WERI-Rb-1 (cell line): ENCODE measurements around the gene CRADD.

ENCODE experiments used
- DNase-seq: peaks from one replicate; pipeline ENCODE4 v3.0.0-alpha.2; 2020
- H3K27ac ChIP-seq: fragments of 250-450 bp; sonication (Bioruptor Pico); 2 replicates; pipeline ENCODE4 v1.5.1; 2020; ENCODE audit warnings: mild to moderate bottlenecking, moderate library complexity
- H3K27me3 ChIP-seq: fragments of 250-450 bp; sonication (Bioruptor Pico); 2 replicates; pipeline ENCODE4 v1.5.1; 2021; ENCODE audit warnings: mild to moderate bottlenecking, low read depth, moderate library complexity; ENCODE audit not compliant: insufficient read depth, severe bottlenecking
- H3K36me3 ChIP-seq: fragments of 250-450 bp; sonication (Bioruptor Pico); 2 replicates; pipeline ENCODE4 v1.5.1; 2020; ENCODE audit warnings: mild to moderate bottlenecking, moderate library complexity
- H3K4me3 ChIP-seq: 2 replicates; pipeline ENCODE4 v1.5.1; 2011; ENCODE audit warnings: low read depth, mild to moderate bottlenecking, control low read depth, low read length
- H3K9me3 ChIP-seq: fragments of 250-450 bp; sonication (Bioruptor Pico); 2 replicates; pipeline ENCODE4 v1.5.1; 2021; ENCODE audit warnings: mild to moderate bottlenecking, moderate library complexity; ENCODE audit not compliant: severe bottlenecking
- TF ChIP-seq, protein P1 (sequence below): IDR thresholded peaks from 2 replicates; pipeline ENCODE4 v1.5.1; 2011; ENCODE audit warnings: low read depth, mild to moderate bottlenecking, control low read depth, inconsistent platforms, low read length

CRADD gene

DNA sequence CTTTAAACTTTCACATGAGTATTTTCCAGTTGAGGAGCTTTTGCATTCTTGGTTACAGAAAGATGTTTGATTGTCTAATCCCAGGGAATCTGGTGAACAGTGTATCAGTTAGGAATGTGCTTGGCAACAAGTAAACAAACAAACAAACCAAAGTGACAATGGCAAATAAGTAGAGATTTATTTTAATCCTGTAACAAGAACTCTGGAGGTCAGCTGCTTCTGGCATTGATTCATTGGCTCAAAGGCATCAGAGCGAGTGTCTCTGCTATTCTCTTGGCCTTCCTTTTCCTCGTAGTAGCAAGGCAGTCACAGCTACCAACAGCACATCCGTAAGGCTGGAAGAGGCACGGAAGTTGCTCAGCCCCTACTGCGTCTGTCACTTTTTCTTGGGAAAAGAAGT lies 37.2 kb downstream of the CRADD start:
- H3K9me3 ChIP-seq = peaks cover 6% of the 10 kb centered on the region
- no peak overlapping the region for H3K27ac ChIP-seq
- DNase-seq = no peak
- no peak overlapping the region for H3K4me3 ChIP-seq
- no peaks in the 10 kb centered on the region for H3K27me3 ChIP-seq
- TF ChIP-seq, protein P1, sequence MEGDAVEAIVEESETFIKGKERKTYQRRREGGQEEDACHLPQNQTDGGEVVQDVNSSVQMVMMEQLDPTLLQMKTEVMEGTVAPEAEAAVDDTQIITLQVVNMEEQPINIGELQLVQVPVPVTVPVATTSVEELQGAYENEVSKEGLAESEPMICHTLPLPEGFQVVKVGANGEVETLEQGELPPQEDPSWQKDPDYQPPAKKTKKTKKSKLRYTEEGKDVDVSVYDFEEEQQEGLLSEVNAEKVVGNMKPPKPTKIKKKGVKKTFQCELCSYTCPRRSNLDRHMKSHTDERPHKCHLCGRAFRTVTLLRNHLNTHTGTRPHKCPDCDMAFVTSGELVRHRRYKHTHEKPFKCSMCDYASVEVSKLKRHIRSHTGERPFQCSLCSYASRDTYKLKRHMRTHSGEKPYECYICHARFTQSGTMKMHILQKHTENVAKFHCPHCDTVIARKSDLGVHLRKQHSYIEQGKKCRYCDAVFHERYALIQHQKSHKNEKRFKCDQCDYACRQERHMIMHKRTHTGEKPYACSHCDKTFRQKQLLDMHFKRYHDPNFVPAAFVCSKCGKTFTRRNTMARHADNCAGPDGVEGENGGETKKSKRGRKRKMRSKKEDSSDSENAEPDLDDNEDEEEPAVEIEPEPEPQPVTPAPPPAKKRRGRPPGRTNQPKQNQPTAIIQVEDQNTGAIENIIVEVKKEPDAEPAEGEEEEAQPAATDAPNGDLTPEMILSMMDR = no peak
- H3K36me3 ChIP-seq = no peaks in the 10 kb centered on the region

DNA sequence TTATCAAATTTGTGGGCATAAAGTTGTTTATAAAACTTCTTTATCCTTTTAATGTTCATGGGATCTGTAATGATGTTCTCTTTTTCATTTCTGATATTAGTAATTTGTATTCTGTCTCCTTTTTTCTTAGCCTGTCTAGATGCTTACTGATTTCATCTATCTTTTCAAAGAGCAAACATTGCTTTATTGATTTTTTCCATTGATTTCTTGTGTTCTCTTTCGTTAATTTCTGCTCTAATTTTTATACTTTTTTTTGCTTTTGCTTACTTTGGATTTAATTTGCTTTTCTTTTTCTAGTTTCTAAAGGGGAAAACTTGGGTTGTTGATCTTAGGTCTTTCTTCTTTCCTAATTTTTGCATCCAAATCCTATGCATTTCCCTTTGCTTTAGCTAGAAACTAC lies 42.5 kb downstream of the CRADD start:
- Histone ChIP-seq H3K9me3 (no peaks in the 10 kb centered on the region), H3K27me3 (no peaks in the 10 kb centered on the region), H3K4me3 (no peak overlapping the region), H3K36me3 (no peaks in the 10 kb centered on the region), H3K27ac (no peak overlapping the region)
- TF ChIP-seq, protein P1 = no peak
- DNase-seq = no peak

DNA sequence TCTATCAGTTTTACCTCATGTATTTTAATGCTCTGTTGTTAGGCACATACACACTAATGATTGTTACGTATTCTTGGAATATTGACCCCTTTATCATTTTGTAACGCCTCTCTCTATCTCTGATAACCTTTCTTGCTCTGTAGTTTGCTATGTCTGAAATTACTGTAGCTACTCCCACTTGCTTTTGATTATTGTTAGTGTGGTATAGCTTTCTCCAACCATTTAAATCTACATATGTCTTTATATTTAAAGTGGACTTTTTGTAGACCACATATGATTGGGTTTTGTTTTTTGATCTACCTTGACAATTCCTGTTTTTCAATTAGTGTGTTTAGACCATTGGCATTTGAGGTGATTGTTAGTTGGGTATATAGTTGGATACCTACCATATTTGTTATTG lies 43.4 kb downstream of the CRADD start:
- no peaks in the 10 kb centered on the region for H3K9me3 ChIP-seq
- no peaks in the 10 kb centered on the region for H3K27me3 ChIP-seq
- H3K4me3 ChIP-seq = no peak overlapping the region
- no peaks in the 10 kb centered on the region for H3K36me3 ChIP-seq
- no peak overlapping the region for H3K27ac ChIP-seq
- TF ChIP-seq, protein P1 = no peak
- DNase-seq = no peak

DNA sequence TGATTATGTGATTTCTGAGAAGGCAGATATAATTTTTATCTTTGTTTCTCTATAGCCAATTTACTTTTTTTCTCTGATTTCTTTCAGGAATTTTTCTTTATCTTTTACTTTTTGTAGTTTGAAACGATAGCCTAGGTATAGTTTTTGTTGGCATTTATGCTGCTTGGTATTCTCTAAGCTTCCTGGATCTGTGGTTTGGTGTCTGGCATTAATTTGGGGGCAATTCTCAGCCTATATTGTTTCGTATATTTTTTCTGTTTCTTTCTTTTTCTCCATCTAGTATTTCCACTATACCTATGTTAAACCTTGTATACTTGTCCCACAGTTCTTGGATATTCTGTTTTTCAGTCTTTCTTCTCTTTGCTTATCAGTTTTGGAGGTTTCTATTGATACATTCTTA lies 45.0 kb downstream of the CRADD start:
- DNase-seq = no peak
- TF ChIP-seq, protein P1 = no peak
- Histone ChIP-seq H3K9me3 (no peaks in the 10 kb centered on the region), H3K27ac (no peak overlapping the region), H3K27me3 (no peaks in the 10 kb centered on the region), H3K4me3 (no peak overlapping the region), H3K36me3 (no peaks in the 10 kb centered on the region)

DNA sequence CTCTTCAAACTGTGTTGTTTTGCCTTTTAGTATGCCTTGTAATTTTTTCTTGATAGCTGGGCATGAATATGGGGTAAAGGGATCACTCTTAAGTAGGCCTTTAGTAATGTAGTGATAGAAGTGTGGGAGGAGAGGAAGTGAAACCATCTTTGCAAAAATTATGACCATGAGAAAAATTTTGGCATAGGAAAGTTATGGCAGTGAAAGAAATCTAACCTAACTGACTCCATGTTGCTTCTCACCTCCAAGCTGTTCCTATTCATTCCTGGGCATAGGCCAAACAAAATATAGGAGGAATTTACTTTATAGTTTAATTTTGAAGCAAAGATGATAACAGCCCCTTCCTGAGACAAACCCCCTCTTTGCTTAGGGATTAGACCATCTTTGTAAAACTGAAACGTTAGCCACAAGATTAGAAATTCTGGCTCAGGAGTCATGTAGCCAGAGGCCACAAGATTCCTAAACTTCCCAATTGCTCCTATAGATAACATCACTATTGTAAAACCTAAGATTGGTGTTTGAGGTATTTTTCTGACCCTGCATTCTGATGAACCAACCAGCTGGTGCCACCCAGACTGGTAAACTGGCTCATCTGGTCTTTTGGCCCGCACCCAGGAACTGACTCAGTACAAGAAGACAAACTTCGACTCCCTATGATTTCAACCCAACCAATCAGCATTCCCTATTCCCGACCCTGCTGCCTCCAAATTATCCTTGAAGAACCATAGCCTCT lies 45.8 kb downstream of the CRADD start:
- Histone ChIP-seq H3K9me3 (no peaks in the 10 kb centered on the region), H3K4me3 (no peak overlapping the region), H3K36me3 (no peaks in the 10 kb centered on the region), H3K27ac (no peak overlapping the region), H3K27me3 (no peaks in the 10 kb centered on the region)
- no peak for DNase-seq
- TF ChIP-seq, protein P1 = no peak

DNA sequence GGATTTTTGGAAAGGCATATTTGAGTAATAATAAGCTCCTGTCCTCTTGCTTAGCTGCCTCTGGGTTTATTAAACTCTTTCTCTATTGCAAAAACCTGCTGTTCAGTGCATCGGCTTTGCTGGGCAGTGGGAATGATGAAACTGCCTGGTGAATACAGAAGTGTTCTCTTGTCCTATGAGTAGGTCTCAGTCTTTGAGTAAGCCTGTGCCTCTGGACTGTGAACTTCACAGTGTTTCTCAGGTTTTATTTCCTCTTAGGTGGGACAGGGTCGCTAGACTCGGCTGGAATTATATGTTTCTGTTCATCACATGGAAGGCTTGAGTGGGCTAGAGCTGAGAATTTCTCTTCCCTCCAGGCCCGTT lies 46.4 kb downstream of the CRADD start:
- H3K9me3 ChIP-seq = no peaks in the 10 kb centered on the region
- no peak overlapping the region for H3K4me3 ChIP-seq
- no peak for DNase-seq
- no peak overlapping the region for H3K27ac ChIP-seq
- H3K27me3 ChIP-seq = no peaks in the 10 kb centered on the region
- no peaks in the 10 kb centered on the region for H3K36me3 ChIP-seq
- TF ChIP-seq, protein P1 = no peak
